Measurements from ENCODE around the gene CYP3A7. TPM values are rescaled to one million over a fixed set of nuclear protein-coding genes. Genes with fewer than 3 reads are reported as not detected.
"Not testable (repeated sequence)": the region's sequence is repeated elsewhere in the genome, so short reads cannot be mapped to it uniquely, and the experiment has no call there.

CYP3A7 gene
- total RNA-seq: not detected
- polyA plus RNA-seq: under 1 TPM in 1 of 2 donors, not detected in 1; 0.05 TPM
- long read RNA-seq, donor 1: 0 reads
- long read RNA-seq, donor 2: 0 reads

GRCh38 chr7:99734987-99735386 is at the start of gene CYP3A7:
Gene CYP3A7 (minus strand): TSS chr7:99735196. CDS start chr7:99735093, 103 bp downstream.
- DNase-seq: no peak
- intact Hi-C loops (cut with DNase I): no loop called here
- Histone ChIP-seq H3K4me1 (ENCODE audit: control insufficient read depth in 1 of 2, insufficient read depth in 2 of 2, low read length in 2 of 2) (no peaks in the 10 kb centered on the region), H3K4me3 (ENCODE audit: low read length in 2 of 2) (no peak within 1 kb of the TSS), H3K9me3 (ENCODE audit: control insufficient read depth, low read length) (no peaks in the 10 kb centered on the region), H3K27me3 (ENCODE audit: control insufficient read depth in 1 of 2, insufficient read depth in 2 of 2, low read length in 1 of 2) (no peaks in the 10 kb centered on the region), H3K27ac (ENCODE audit: low read depth in 1 of 2, low read length in 2 of 2) (no peak within 1 kb of the TSS), H3K36me3 (ENCODE audit: control insufficient read depth in 1 of 2, insufficient read depth in 2 of 2, low read length in 1 of 2) (peaks cover 0 to 6% of the 10 kb centered on the region in 2 donors)
- ATAC-seq (ENCODE audit: low FRiP score): no peak
- WGBS, 2 donors: 65 to 70% methylated on average over 5 of the region's 5 CpGs

DNA sequence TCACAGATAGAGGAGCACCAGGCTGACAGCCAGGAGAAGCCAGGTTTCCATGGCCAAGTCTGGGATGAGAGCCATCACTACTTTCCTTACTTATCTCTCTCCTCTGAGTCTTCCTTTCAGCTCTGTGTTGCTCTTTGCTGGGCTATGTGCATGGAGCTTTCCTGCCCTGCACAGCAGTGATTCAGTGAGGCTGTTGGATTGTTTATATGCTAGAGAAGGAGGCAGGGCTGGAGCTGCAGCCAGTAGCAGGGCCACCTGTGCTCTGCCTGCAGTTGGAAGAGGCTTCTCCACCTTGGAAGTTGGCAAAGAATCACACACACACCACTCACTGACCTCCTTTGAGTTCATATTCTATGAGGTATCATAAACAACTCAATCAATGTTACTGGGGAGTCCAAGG is 49.0 kb upstream of the CYP3A7 start, which contains the start of gene CYP3A4:
TSS of gene CYP3A4 (minus strand) at position 178 of the 400 bp plus-strand sequence. CDS start at position 75, 103 bp downstream.
- Histone ChIP-seq H3K4me3 (ENCODE audit: low read length in 2 of 2) (no peak within 1 kb of the TSS), H3K36me3 (ENCODE audit: control insufficient read depth in 1 of 2, insufficient read depth in 2 of 2, low read length in 1 of 2) (no peaks in the 10 kb centered on the region), H3K4me1 (ENCODE audit: control insufficient read depth in 1 of 2, insufficient read depth in 2 of 2, low read length in 2 of 2) (no peaks in the 10 kb centered on the region), H3K9me3 (ENCODE audit: control insufficient read depth, low read length) (peaks cover 2% of the 10 kb centered on the region), H3K27me3 (ENCODE audit: control insufficient read depth in 1 of 2, insufficient read depth in 2 of 2, low read length in 1 of 2) (no peaks in the 10 kb centered on the region), H3K27ac (ENCODE audit: low read depth in 1 of 2, low read length in 2 of 2) (no peak within 1 kb of the TSS)
- DNase-seq (no peak), ATAC-seq (ENCODE audit: low FRiP score) (no peak)
- intact Hi-C loops (cut with DNase I): no loop called here

DNA sequence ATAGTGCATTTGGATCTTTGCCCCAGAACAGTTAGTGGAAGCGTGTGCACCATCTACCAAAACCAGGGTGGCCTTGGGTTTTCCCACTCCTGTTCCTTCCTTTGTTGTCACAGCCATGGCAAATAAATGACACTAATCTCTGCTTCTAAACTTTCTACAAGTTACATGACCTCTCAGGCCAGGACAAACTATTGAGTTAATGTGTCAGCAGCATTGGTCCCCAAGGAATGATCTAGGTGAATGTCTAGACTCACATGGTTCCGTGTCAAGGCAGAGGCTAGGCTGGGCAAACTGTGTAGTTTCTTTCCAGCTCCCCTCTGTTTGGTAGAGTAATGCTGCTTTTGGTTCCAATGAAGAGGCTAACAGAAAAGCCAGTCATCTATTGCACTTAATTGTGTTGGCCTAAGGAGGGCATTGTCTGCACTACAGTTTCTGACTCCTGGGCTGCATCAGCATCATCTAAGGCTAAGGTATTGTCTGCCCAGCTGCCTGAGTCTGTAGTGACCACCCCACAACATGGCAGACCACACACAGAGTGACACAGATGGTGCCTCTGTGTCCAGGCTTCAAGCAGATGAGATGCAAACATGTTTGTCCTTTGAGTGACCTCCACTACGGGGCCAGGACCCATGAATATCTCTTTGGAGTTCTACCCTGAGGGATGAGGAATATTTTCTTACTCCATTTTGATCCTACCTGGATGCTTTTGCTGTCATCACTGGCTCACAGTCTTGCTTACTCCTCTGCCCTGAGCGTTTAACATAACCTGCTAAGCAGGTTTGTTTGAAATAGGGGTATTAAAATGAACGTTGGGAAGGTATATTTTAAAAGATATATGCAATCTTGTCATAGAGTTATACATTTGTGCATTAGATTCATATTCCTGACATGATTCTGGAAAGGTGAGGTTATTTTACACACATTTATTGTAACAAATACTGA is 47.3 kb upstream of the CYP3A7 start:
- ATAC-seq (ENCODE audit: low FRiP score) (no peak), DNase-seq (no peak)

GRCh38 chr7:99780588-99780987 is 45.6 kb upstream of the CYP3A7 start:
- H3K9me3 ChIP-seq (ENCODE audit: control insufficient read depth, low read length): peaks cover 2% of the 10 kb centered on the region
- H3K27ac ChIP-seq (ENCODE audit: low read depth in 1 of 2, low read length in 2 of 2): no peak overlapping the region
- WGBS, 2 donors: 78 to 81% methylated on average over 1 of the region's 1 CpG
- intact Hi-C loops (cut with DNase I): no loop called here
- H3K4me3 ChIP-seq (ENCODE audit: low read length in 2 of 2): no peak overlapping the region
- ATAC-seq (ENCODE audit: low FRiP score): no peak
- no peak for DNase-seq
- no peaks in the 10 kb centered on the region for H3K4me1 ChIP-seq (ENCODE audit: control insufficient read depth in 1 of 2, insufficient read depth in 2 of 2, low read length in 2 of 2)
- no peaks in the 10 kb centered on the region for H3K36me3 ChIP-seq (ENCODE audit: control insufficient read depth in 1 of 2, insufficient read depth in 2 of 2, low read length in 1 of 2)
- H3K27me3 ChIP-seq (ENCODE audit: control insufficient read depth in 1 of 2, insufficient read depth in 2 of 2, low read length in 1 of 2): no peaks in the 10 kb centered on the region

More for the DNA sequence above, 47.3 kb upstream of the CYP3A7 start:
- peaks cover 2% of the 10 kb centered on the region for H3K9me3 ChIP-seq (ENCODE audit: control insufficient read depth, low read length)
- no peak overlapping the region for H3K4me3 ChIP-seq (ENCODE audit: low read length in 2 of 2)
- H3K4me1 ChIP-seq (ENCODE audit: control insufficient read depth in 1 of 2, insufficient read depth in 2 of 2, low read length in 2 of 2): no peaks in the 10 kb centered on the region
- no peak overlapping the region for H3K27ac ChIP-seq (ENCODE audit: low read depth in 1 of 2, low read length in 2 of 2)
- no peaks in the 10 kb centered on the region for H3K27me3 ChIP-seq (ENCODE audit: control insufficient read depth in 1 of 2, insufficient read depth in 2 of 2, low read length in 1 of 2)
- intact Hi-C loops (cut with DNase I): no loop called here
- 53 to 61% methylated on average over 5 of the region's 5 CpGs for WGBS, 2 donors
- H3K36me3 ChIP-seq (ENCODE audit: control insufficient read depth in 1 of 2, insufficient read depth in 2 of 2, low read length in 1 of 2): no peaks in the 10 kb centered on the region

- ATAC-seq (ENCODE audit: low FRiP score) (no peak), DNase-seq (no peak)
- intact Hi-C loops (cut with DNase I): no loop called here
- no peaks in the 10 kb centered on the region for H3K4me1 ChIP-seq (ENCODE audit: control insufficient read depth in 1 of 2, insufficient read depth in 2 of 2, low read length in 2 of 2)
- no peaks in the 10 kb centered on the region for H3K36me3 ChIP-seq (ENCODE audit: control insufficient read depth in 1 of 2, insufficient read depth in 2 of 2, low read length in 1 of 2)
- no peaks in the 10 kb centered on the region for H3K27me3 ChIP-seq (ENCODE audit: control insufficient read depth in 1 of 2, insufficient read depth in 2 of 2, low read length in 1 of 2)
- H3K4me3 ChIP-seq (ENCODE audit: low read length in 2 of 2): no peak overlapping the region
- H3K27ac ChIP-seq (ENCODE audit: low read depth in 1 of 2, low read length in 2 of 2): no peak overlapping the region
- 73 to 78% methylated on average over 3 of the region's 3 CpGs for WGBS, 2 donors
- H3K9me3 ChIP-seq (ENCODE audit: control insufficient read depth, low read length): peaks cover 2% of the 10 kb centered on the region
Measured at GRCh38 chr7:99779949-99780348, 45.0 kb upstream of the CYP3A7 start.

DNA sequence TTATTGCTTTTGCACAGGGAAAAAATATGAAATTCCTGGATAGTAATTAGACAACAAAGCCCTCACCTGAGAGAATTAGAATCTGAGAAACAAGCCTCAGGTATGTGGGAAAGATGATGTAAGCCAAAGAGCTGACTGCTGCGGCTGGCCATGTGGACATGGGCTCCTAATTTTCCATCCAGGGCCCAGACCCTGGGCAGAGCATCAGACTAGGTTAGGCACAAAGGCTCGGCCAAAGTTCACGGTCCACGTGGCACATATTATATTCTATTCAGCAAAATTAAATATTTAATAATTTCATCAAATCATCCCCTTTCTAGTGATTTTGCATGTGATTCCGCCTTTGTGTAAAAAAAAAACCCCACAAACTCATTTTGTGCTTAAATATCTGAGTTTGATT is 43.9 kb upstream of the CYP3A7 start:
- peaks cover 2% of the 10 kb centered on the region for H3K9me3 ChIP-seq (ENCODE audit: control insufficient read depth, low read length)
- H3K4me3 ChIP-seq (ENCODE audit: low read length in 2 of 2): no peak overlapping the region
- H3K27ac ChIP-seq (ENCODE audit: low read depth in 1 of 2, low read length in 2 of 2): no peak overlapping the region
- H3K36me3 ChIP-seq (ENCODE audit: control insufficient read depth in 1 of 2, insufficient read depth in 2 of 2, low read length in 1 of 2): no peaks in the 10 kb centered on the region
- no peak for ATAC-seq (ENCODE audit: low FRiP score)
- intact Hi-C loops (cut with DNase I): no loop called here
- no peaks in the 10 kb centered on the region for H3K27me3 ChIP-seq (ENCODE audit: control insufficient read depth in 1 of 2, insufficient read depth in 2 of 2, low read length in 1 of 2)
- 78 to 81% methylated on average over 5 of the region's 5 CpGs for WGBS, 2 donors
- no peak for DNase-seq
- no peaks in the 10 kb centered on the region for H3K4me1 ChIP-seq (ENCODE audit: control insufficient read depth in 1 of 2, insufficient read depth in 2 of 2, low read length in 2 of 2)

DNA sequence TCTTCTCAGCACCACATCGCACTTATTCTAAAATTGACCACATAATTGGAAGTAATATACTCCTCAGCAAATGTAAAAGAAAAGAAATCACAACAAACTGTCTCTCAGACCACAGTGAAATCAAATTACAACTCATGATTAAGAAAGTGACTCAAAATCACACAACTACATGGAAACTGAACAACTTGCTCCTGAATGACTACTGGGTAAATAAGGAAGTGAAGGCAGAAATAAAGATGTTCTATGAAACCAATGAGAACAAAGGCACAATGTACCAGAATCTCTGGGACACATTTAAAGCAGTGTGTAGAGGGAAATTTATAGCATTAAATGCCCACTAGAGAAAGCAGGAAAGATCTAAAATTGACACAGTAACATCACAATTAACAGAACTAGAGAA is 38.4 kb upstream of the CYP3A7 start:
- WGBS, 2 donors: 71 to 72% methylated on average over 1 of the region's 1 CpG
- DNase-seq; H3K27ac ChIP-seq (ENCODE audit: low read depth in 1 of 2, low read length in 2 of 2); intact Hi-C loops (cut with DNase I); H3K9me3 ChIP-seq (ENCODE audit: control insufficient read depth, low read length); H3K36me3 ChIP-seq (ENCODE audit: control insufficient read depth in 1 of 2, insufficient read depth in 2 of 2, low read length in 1 of 2); ATAC-seq (ENCODE audit: low FRiP score); H3K27me3 ChIP-seq (ENCODE audit: control insufficient read depth in 1 of 2, insufficient read depth in 2 of 2, low read length in 1 of 2); H3K4me3 ChIP-seq (ENCODE audit: low read length in 2 of 2); H3K4me1 ChIP-seq (ENCODE audit: control insufficient read depth in 1 of 2, insufficient read depth in 2 of 2, low read length in 2 of 2): not testable (repeated sequence)

GRCh38 chr7:99772565-99772964 is 37.6 kb upstream of the CYP3A7 start:
- no peak overlapping the region for H3K27ac ChIP-seq (ENCODE audit: low read depth in 1 of 2, low read length in 2 of 2)
- no peaks in the 10 kb centered on the region for H3K4me1 ChIP-seq (ENCODE audit: control insufficient read depth in 1 of 2, insufficient read depth in 2 of 2, low read length in 2 of 2)
- no peaks in the 10 kb centered on the region for H3K36me3 ChIP-seq (ENCODE audit: control insufficient read depth in 1 of 2, insufficient read depth in 2 of 2, low read length in 1 of 2)
- DNase-seq (no peak), ATAC-seq (ENCODE audit: low FRiP score) (no peak)
- intact Hi-C loops (cut with DNase I): no loop called here
- no peaks in the 10 kb centered on the region for H3K27me3 ChIP-seq (ENCODE audit: control insufficient read depth in 1 of 2, insufficient read depth in 2 of 2, low read length in 1 of 2)
- no peak overlapping the region for H3K4me3 ChIP-seq (ENCODE audit: low read length in 2 of 2)
- 79 to 83% methylated on average over 1 of the region's 1 CpG for WGBS, 2 donors
- peaks cover 3% of the 10 kb centered on the region for H3K9me3 ChIP-seq (ENCODE audit: control insufficient read depth, low read length)

- H3K4me3 ChIP-seq (ENCODE audit: low read length in 2 of 2); intact Hi-C loops (cut with DNase I); H3K9me3 ChIP-seq (ENCODE audit: control insufficient read depth, low read length); H3K4me1 ChIP-seq (ENCODE audit: control insufficient read depth in 1 of 2, insufficient read depth in 2 of 2, low read length in 2 of 2); H3K36me3 ChIP-seq (ENCODE audit: control insufficient read depth in 1 of 2, insufficient read depth in 2 of 2, low read length in 1 of 2); DNase-seq; H3K27me3 ChIP-seq (ENCODE audit: control insufficient read depth in 1 of 2, insufficient read depth in 2 of 2, low read length in 1 of 2); ATAC-seq (ENCODE audit: low FRiP score); H3K27ac ChIP-seq (ENCODE audit: low read depth in 1 of 2, low read length in 2 of 2): not testable (repeated sequence)
- WGBS, 2 donors: 81 to 84% methylated on average over 3 of the region's 3 CpGs
Measured at GRCh38 chr7:99769494-99769893, 34.5 kb upstream of the CYP3A7 start.

Data from aorta (tissue), 5 donors.